Stimulated activated memory B cell treated with anti-CD40 and anti-IgM and Interleukin-4, amounts not matched to agents 10 μg/mL and 1 μg/mL and 100 μg/mL, for 72 hours (primary cell): ENCODE data around the gene LY6G6D.

Experiments used
- ATAC-seq: fragments of 150-1000 bp; cut with Tn5 transposase; 2 replicates; pipeline ENCODE4 v1.10.0; 2021
- H3K27ac Mint-ChIP-seq: one replicate; pipeline ENCODE4 v1.8.0; 2022; ENCODE audit warnings: mild to moderate bottlenecking, mixed read lengths
- H3K27me3 Mint-ChIP-seq: one replicate; pipeline ENCODE4 v1.8.0; 2022; ENCODE audit warnings: mixed read lengths
- H3K36me3 Mint-ChIP-seq: one replicate; pipeline ENCODE4 v1.8.0; 2022; ENCODE audit warnings: mixed read lengths
- H3K4me1 Mint-ChIP-seq: one replicate; pipeline ENCODE4 v1.8.0; 2022; ENCODE audit warnings: mixed read lengths
- H3K4me3 Mint-ChIP-seq: one replicate; pipeline ENCODE4 v1.8.0; 2022; ENCODE audit warnings: mild to moderate bottlenecking, moderate library complexity, mixed read lengths
- H3K9me3 Mint-ChIP-seq: one replicate; pipeline ENCODE4 v1.8.0; 2022; ENCODE audit warnings: mixed read lengths

The LY6G6D gene

DNA sequence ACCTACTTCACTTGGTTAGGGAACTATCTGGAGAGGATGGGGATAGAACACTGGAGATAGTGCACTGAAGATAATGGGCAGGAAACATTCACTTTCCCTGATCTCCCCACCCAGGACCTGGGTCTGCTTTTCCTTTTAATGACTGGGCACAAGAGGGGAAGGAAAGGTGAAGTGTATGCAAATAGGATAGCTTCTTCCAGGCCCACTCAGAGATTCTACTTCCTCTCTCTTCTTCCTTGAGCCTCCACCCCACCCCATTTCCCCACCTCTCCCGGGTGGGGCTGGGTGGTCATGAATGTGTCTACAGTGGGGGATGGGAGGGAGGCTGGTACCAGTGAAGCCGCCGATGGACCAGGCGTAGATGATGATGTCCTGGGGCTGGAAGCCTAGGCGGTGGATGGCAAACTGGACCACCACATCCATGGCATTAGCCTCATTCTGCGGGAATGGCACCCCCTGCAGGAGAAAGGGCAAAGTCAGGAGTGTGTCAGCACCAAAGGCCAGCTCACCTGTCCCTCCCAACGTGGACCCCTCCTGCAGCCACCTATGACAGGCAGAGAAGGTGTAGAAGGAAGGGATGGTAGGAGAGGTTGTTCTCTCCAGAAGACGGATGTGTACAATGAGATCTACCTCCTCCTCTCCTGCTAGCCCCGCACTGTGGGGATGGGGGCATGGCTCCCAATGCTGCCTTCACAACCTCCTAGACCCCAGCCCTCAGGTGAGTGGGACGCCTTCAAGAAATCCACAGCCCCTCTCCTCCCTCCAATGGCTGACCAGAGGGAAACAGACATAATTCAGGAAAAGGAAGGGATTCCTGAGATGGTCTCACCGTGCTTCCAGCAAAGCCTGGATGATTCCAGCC is 25.7 kb upstream of the LY6G6D start:
- ATAC-seq: no peak
- Mint-ChIP-seq H3K36me3 (peaks cover 55% of the 10 kb centered on the region), H3K27me3 (no peaks in the 10 kb centered on the region), H3K4me1 (peaks cover 28% of the 10 kb centered on the region), H3K27ac (peak overlapping the region; percentile 62), H3K9me3 (no peaks in the 10 kb centered on the region), H3K4me3 (no peak overlapping the region)

DNA sequence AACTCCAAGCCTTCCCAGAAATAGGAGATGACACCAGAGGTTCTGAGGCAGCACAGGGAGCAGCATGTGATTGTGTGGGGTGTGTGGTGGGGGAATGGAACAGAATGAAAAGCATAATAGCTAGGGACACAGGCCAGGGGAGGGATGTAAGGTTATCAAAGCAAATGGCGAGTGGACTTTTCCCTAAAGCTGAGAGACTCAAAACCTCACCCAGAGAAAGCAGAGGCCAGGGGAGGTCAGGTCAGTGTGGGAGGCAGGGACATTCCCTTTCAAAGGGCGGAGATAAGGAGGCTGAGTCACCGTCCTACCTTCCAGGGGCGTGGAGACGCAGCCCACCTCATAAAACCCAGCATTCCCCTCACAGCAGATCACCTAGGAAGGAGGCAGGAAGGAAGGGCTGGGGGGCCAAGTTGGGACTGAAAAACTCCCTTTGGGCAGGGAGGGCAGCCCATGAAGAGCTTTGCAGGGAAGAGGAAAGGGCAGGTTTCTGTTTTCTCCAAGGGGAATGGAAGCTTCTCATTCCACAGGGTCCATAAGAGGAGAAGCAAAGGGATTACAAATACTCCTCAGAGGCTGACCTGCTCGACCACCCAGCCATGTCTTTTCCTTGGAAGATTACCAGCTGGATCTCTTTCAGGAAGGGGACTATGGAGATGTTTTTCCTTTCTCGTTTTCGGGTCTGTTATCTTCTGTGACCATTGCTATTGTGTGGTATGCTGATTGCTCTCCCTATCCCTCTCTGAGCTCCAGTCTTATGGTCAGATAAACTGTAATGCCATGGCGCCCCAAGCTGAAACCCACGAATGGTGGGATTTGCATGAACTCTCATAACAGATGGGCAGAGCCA is 24.7 kb upstream of the LY6G6D start:
- Mint-ChIP-seq H3K4me3 (no peak overlapping the region), H3K27me3 (no peaks in the 10 kb centered on the region), H3K36me3 (peaks cover 55% of the 10 kb centered on the region), H3K9me3 (no peaks in the 10 kb centered on the region), H3K4me1 (peaks cover 28% of the 10 kb centered on the region), H3K27ac (peak overlapping the region; percentile 62)
- ATAC-seq: no peak

DNA sequence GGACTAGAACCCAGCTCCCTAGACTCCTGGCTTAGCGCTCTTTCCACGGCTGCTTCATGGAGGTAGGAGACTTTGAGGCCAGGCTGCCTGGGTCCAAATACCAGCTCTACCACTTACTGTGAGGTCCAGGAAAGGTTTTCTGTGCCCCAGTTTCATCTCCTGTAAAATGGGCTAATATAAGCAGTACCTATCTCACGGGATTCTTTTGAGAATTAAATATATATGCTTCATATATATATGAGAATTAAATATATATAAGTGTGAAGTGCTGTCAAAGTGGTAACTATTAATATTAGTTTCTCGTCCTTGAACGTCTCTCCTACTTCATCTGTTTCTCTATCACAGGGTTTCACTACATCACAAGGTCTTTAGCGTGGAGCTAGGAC is 24.1 kb upstream of the LY6G6D start:
- H3K9me3 Mint-ChIP-seq: no peaks in the 10 kb centered on the region
- no peak overlapping the region for H3K4me3 Mint-ChIP-seq
- H3K4me1 Mint-ChIP-seq: peaks cover 28% of the 10 kb centered on the region
- no peak for ATAC-seq
- H3K27me3 Mint-ChIP-seq: no peaks in the 10 kb centered on the region
- H3K36me3 Mint-ChIP-seq: peaks cover 54% of the 10 kb centered on the region
- H3K27ac Mint-ChIP-seq: no peak overlapping the region

DNA sequence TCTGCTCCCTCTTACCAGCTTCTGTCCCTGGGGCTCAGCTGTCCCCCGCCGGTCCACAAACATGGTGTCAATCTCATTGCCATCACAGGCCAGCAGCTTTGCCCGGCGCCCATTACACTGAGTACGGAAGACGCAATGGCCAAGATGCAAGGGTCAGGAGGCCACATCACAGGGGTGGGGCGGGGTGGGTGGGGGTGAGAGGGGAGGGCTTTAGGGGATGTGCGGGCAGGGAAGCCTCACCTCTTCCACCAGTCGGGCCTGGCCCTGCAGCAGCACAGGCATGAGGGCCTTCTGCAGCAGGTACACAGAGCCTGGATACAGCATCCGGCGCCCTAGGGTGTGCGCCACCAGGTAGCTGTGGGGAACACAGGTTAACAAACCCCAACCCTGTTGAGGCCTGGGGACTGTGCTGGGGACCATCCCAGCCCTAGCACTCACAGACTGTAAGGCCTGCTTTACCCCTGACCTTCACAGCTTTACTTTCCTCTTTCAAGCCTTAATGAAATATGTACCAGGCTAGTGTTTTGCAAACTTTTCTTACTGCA is 23.5 kb upstream of the LY6G6D start:
- ATAC-seq: no peak
- Mint-ChIP-seq H3K36me3 (peaks cover 54% of the 10 kb centered on the region), H3K27me3 (no peaks in the 10 kb centered on the region), H3K4me3 (no peak overlapping the region), H3K4me1 (peaks cover 28% of the 10 kb centered on the region), H3K9me3 (no peaks in the 10 kb centered on the region), H3K27ac (no peak overlapping the region)

DNA sequence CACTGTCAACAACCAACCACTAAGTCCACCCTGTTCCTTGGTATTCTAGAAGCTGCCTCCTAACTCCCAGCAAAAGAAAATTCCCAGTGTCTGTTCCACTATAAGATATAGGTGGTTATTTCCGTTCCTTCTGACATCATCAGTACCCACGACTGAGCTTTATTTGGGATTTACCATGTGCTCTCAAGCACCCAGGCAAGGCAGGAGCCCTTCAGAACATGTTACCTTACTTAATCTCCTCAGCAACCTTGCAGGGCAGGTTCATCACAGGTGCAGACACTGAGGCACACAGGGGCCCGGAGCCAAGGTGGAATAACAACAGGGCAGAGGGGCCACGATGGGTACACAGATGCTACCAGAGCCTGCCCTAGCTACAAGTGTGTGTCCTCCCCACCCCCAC is 22.8 kb upstream of the LY6G6D start:
- Mint-ChIP-seq H3K36me3 (peaks cover 57% of the 10 kb centered on the region), H3K27me3 (no peaks in the 10 kb centered on the region), H3K27ac (no peak overlapping the region), H3K4me3 (no peak overlapping the region), H3K4me1 (peaks cover 30% of the 10 kb centered on the region), H3K9me3 (no peaks in the 10 kb centered on the region)
- no peak for ATAC-seq

DNA sequence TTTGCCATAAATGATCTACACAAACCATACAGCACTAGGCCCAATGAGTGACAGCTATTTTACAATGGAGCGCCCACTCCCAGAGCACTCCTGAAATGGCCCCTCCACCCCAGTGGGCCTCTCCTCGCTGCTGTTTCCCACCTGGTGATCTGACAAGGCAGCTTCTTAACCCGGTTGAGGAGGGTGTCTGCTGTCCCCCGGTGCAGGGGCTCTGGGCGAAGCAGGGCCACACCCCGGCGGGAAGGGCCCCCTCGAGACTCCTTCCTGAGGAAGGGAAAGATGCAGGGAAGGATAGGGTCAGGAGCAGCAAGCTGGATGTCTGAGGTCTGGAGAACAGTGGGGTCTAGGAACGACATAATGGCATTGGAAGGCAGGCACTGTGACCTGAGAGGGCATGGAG is 22.3 kb upstream of the LY6G6D start:
- no peak for ATAC-seq
- Mint-ChIP-seq H3K4me3 (no peak overlapping the region), H3K9me3 (no peaks in the 10 kb centered on the region), H3K36me3 (peaks cover 57% of the 10 kb centered on the region), H3K4me1 (peaks cover 35% of the 10 kb centered on the region), H3K27me3 (no peaks in the 10 kb centered on the region), H3K27ac (no peak overlapping the region)

DNA sequence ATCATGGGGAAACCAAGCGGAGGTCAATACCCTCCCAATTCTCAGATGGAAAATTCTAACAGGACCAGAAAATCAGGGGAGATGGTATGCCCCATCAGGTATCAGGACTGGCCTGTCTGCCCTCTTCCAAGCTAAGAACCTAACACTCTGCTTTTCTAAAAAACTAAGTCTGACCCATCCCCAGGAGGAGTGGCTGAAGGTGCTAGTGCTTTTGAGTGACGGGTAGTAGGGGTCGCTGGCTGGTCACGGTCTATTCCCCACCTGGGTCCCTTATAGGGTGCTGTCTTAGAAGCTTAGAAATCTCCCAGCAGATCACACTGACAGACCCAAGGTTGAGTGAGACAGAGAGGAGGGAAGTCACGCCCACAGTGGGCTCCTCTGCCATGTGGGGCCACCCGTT is 21.6 kb upstream of the LY6G6D start:
- no peak for ATAC-seq
- Mint-ChIP-seq H3K4me1 (peaks cover 37% of the 10 kb centered on the region), H3K9me3 (no peaks in the 10 kb centered on the region), H3K27ac (no peak overlapping the region), H3K27me3 (no peaks in the 10 kb centered on the region), H3K36me3 (peaks cover 55% of the 10 kb centered on the region), H3K4me3 (no peak overlapping the region)

DNA sequence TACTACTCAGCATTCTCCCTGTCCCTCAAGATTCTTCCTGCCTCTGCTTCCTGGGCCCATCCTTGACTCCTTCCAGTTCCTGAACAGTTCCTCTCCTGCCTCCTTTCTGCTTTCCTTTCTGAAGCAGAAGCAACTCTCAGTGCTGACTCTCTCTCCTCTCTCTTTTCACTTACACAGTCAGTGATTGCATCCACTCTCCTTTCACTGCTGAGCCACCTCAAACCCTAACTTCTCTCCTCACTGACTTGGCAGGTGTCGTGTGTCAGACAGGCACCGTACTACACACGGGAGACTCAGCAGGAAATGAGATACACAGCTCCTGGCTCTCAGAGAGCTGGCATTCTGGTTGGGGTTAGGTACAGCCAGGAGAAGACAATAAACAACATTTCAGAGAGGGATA is 17.6 kb upstream of the LY6G6D start:
- H3K9me3 Mint-ChIP-seq: no peaks in the 10 kb centered on the region
- ATAC-seq: no peak
- H3K27me3 Mint-ChIP-seq: no peaks in the 10 kb centered on the region
- H3K4me1 Mint-ChIP-seq: peaks cover 33% of the 10 kb centered on the region
- H3K27ac Mint-ChIP-seq: peak overlapping the region; percentile 23
- no peak overlapping the region for H3K4me3 Mint-ChIP-seq
- peaks cover 24% of the 10 kb centered on the region for H3K36me3 Mint-ChIP-seq

DNA sequence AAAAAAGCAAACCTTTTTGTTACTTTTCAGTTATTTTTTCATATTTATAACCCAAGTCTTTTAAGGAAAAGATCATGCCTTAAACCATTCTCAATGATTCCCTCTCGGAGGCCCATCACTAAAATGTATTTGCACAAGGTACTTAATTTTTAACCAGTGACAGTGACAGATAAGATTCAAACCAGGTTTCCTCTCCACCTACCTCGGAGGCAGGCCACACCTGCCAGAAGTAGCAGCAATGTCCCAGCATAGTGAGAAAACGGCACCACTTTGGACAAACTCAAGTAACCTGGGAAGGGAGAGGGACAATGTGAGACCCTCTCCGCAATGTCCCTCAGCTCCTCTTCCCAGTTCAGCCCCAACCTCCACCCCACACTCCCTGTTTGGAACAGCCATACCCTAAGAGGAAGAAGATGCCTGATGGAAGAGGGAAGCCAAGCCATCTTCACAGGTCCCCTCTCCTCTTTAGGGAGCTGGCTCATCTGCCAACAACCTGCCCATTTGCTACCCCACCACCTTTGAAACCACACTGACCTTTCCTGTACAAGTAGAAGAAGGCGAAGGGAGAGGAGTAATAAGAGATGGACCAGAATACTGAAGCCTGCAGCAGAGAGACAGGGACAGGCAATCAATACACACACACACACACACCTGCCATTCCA is 14.3 kb upstream of the LY6G6D start:
- no peaks in the 10 kb centered on the region for H3K9me3 Mint-ChIP-seq
- peaks cover 30% of the 10 kb centered on the region for H3K4me1 Mint-ChIP-seq
- H3K27me3 Mint-ChIP-seq: no peaks in the 10 kb centered on the region
- H3K36me3 Mint-ChIP-seq: peaks cover 17% of the 10 kb centered on the region
- no peak for ATAC-seq
- H3K27ac Mint-ChIP-seq: peak overlapping the region; percentile 96
- no peak overlapping the region for H3K4me3 Mint-ChIP-seq

DNA sequence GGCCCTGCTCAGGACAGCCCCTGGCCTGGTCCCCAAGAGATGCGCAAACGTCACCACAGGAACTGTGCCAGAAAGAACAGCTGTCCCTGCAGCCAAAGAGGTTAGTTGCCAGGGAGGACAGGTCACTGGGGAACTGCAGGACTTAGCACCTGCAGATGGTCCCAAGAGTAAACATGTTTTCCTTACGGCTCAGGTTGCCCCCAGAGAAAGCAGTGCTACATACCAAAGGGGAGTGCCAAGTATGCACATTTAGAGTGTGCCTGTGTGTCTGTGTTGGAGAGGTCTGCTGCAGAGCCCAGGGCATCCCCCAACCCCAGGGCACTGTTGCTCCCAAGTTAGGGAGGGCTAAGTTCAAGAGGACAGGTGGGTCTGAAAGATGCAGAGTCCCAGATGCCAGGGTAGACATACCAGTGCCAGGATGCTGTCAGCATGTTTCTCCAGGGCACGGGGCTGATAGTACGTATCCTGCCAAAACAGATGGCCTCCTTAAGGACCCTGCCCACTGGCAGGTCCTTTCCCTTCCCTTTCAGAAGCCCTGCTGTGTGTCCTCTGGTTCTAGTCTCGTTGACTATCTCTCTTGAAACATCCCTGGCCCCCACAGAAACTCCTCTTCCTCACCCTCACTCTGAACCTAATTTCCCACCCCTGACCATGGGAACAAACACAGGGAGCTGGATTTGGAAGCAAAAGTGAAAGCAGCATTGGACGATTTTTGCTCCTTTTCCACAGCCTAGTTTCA is 13.3 kb upstream of the LY6G6D start:
- Mint-ChIP-seq H3K27me3 (no peaks in the 10 kb centered on the region), H3K4me3 (peak overlapping the region; percentile 100), H3K9me3 (no peaks in the 10 kb centered on the region), H3K36me3 (peaks cover 10% of the 10 kb centered on the region), H3K27ac (peak overlapping the region; percentile 96), H3K4me1 (peaks cover 30% of the 10 kb centered on the region)
- ATAC-seq: no peak

DNA sequence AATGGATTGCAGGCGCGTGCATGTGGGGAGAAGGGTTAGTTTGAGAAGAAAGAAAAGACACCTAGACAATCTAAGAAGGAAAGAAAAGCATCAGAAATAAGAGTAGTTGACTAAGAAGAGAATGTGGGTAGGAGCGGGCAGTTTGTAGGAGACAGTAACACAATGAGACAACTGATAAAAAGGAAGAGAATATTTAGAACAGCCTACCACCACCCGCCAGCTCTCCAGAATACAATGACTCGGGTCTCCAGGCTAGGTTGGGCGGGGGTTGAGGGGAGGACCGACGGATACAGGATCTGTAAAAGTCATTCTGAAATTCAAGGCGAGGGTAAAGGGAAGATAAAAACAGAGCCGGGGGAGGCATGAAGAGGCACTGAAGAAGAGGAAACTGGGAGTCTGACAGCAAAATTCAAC is 12.7 kb upstream of the LY6G6D start:
- ATAC-seq: peak; percentile 4
- Mint-ChIP-seq H3K36me3 (peaks cover 5% of the 10 kb centered on the region), H3K4me3 (peak overlapping the region; percentile 100), H3K27ac (peak overlapping the region; percentile 96), H3K27me3 (no peaks in the 10 kb centered on the region), H3K9me3 (no peaks in the 10 kb centered on the region), H3K4me1 (peaks cover 27% of the 10 kb centered on the region)

DNA sequence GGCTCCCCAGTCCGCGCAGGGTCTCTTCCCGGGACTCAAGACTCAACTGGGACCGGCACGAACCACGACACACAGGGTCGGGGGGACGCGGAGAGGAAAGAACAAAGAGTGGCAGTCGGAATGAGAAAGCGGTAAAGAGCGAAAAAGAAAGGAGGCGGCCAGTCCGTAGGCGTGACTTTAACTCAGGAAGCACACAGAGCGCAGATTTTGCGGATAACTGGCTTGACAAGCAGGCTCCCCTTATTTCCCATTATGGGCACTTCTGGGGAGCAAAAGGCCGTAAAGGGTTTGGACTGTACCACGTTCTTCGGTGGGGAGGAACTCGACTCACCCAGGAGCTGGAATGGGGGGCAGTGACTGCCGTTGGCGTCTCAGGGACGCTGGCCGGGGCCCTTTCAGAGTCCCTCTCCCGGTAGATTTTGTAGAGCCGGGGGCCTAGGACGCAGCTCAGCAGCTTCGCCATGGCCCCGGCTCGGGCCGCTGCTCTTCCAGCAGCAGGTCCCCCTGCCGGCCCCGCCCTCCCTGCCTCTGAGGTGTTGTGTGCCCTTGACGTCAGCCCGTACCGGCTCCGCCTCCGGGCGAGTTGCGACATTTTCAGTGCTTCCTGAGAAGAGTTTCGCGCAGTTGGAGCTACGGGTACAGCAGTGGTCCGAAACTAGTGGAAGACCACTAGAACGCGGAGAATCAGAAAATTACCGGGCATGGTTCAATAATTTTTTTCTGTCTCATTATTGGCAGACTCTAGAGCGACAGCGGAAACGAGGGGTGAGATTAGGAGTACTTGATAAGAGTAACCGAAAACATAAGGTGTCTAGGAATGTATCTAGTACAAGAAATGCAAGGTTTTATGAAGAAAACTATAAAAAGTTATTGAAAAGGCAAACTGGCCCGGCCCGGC is 12.1 kb upstream of the LY6G6D start, which contains the start of gene ABHD16A:
Gene ABHD16A, minus strand, starts transcription at position 506 of the 898 bp plus-strand sequence. Its CDS starts 43 bp downstream, at position 463.
- Mint-ChIP-seq H3K4me3 (peak within 1 kb of the TSS; percentile 100), H3K9me3 (no peaks in the 10 kb centered on the region), H3K27ac (peak within 1 kb of the TSS; percentile 96), H3K36me3 (no peaks in the 10 kb centered on the region), H3K4me1 (peaks cover 20% of the 10 kb centered on the region), H3K27me3 (no peaks in the 10 kb centered on the region)
- peak; percentile 99 for ATAC-seq

DNA sequence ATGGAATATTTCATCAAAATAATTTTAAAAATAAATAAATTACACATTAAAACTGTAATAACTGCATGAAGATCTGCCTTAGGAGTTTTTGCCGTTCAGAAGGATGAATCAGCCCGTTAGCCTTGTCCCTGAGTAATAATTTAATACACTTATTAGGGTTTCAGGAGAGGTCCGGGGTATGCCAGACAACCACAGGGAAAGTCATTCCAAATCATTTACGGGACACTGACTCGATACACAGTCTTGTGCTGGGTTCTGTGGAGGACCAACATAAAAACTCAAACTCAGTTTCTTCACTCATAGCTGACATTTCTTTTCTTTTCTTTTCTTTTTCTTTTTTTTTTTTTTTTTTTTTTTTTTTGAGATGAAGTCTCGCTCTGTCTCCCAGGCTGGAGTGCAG is 9.2 kb upstream of the LY6G6D start:
- no peak overlapping the region for H3K27ac Mint-ChIP-seq
- H3K4me3 Mint-ChIP-seq: no peak overlapping the region
- no peaks in the 10 kb centered on the region for H3K36me3 Mint-ChIP-seq
- H3K4me1 Mint-ChIP-seq: peaks cover 24% of the 10 kb centered on the region
- H3K9me3 Mint-ChIP-seq: no peaks in the 10 kb centered on the region
- no peak for ATAC-seq
- no peaks in the 10 kb centered on the region for H3K27me3 Mint-ChIP-seq

DNA sequence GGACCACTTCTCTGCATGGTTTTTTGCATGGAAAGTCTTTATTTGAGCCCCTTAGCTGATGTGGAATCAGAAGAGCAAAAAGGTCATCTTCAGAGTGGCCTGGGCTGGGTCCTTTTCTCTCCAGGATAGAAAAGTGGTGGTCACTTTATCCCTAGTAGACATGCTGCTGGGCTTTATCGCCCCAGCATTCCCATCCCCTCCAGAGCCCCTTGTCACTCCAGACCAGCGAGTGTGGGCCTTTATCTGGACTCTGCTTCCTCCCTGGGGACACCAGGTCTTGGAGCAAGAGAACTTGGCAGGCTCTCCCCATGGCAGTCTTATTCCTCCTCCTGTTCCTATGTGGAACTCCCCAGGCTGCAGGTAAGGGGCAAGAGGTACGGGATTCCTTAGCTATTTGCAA is 8.5 kb upstream of the LY6G6D start, which contains the start of gene LY6G6F:
Gene LY6G6F, plus strand, starts transcription at position 268 of the 400 bp plus-strand sequence. Its CDS starts 41 bp downstream, at position 309.
- no peak for ATAC-seq
- no peaks in the 10 kb centered on the region for H3K36me3 Mint-ChIP-seq
- H3K27me3 Mint-ChIP-seq: no peaks in the 10 kb centered on the region
- H3K9me3 Mint-ChIP-seq: no peaks in the 10 kb centered on the region
- H3K4me3 Mint-ChIP-seq: no peak within 1 kb of the TSS
- H3K4me1 Mint-ChIP-seq: peaks cover 23% of the 10 kb centered on the region
- H3K27ac Mint-ChIP-seq: no peak within 1 kb of the TSS
